ENCODE measurements around the gene DUSP5. TPM values are rescaled to one million over a fixed set of nuclear protein-coding genes. Genes with fewer than 3 reads are reported as not detected.

The DUSP5 gene
- total and polyA plus RNA-seq, 7 donors, result 1.2 to 77.5 (median 2.1) TPM

DNA sequence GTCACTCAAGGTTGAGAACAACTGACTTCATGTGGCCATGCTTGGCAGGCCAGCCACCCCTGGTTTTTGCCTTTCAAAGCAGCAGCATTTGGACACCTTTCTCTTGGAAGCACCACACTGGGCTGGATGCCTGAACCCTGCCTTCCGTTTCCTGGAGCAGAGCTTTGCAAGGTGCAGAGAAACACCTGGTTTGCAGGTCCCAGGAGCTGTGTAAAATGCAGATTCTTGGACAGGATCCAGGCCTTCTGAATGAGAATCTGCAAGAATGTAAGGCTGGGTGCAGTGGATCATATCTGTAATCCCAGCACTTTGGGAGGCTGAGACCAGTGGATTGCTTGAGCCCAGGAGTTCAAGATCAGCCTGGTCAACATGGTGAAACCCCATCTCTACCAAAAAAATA, 18.0 kb upstream of the DUSP5 start:
- TF ChIP-seq, protein P1, sequence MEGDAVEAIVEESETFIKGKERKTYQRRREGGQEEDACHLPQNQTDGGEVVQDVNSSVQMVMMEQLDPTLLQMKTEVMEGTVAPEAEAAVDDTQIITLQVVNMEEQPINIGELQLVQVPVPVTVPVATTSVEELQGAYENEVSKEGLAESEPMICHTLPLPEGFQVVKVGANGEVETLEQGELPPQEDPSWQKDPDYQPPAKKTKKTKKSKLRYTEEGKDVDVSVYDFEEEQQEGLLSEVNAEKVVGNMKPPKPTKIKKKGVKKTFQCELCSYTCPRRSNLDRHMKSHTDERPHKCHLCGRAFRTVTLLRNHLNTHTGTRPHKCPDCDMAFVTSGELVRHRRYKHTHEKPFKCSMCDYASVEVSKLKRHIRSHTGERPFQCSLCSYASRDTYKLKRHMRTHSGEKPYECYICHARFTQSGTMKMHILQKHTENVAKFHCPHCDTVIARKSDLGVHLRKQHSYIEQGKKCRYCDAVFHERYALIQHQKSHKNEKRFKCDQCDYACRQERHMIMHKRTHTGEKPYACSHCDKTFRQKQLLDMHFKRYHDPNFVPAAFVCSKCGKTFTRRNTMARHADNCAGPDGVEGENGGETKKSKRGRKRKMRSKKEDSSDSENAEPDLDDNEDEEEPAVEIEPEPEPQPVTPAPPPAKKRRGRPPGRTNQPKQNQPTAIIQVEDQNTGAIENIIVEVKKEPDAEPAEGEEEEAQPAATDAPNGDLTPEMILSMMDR (IDR thresholded peaks at IDR 0.05), result no peak
- ATAC-seq, result no peak
- no peak overlapping the region for H3K27ac ChIP-seq

DNA sequence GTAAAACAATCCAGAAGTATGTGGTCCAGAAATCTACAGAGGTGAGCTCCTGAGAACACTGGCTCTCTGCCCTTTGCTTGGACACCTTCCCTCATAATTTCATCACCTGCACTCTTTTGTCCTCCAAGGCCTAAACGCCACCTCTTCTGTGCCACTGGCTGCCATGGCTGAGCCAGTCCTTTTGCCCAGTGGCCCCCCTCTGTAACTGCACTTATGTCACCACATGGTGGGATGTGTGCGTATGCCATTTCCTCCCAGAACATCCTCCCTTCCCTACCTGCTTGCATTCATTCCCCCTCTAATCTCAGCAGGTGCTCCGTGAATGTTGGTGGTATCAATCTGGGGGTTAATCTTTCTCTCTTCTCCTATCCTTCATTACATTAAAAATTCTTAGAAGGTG, 17.3 kb upstream of the DUSP5 start:
- H3K9me3 ChIP-seq, result no peaks in the 10 kb centered on the region
- 69 to 90% (median 89%) methylated on average over 3 of the region's 3 CpGs for WGBS, 3 donors
- no peak for DNase-seq
- no peaks in the 10 kb centered on the region for H3K27me3 ChIP-seq (ENCODE audit: insufficient read depth in 3 of 3, low read length in 2 of 3)
- intact Hi-C loops (cut with DNase I), result no loop called here
- H3K4me3 ChIP-seq, result no peak overlapping the region
- H3K36me3 ChIP-seq (ENCODE audit: insufficient read depth in 1 of 2, low read depth in 1 of 2), result no peaks in the 10 kb centered on the region
- TF ChIP-seq, protein P1 (IDR thresholded peaks at IDR 0.05), result no peak
- no peak for ATAC-seq
- H3K27ac ChIP-seq, result no peak overlapping the region
- no peaks in the 10 kb centered on the region for H3K4me1 ChIP-seq

More for the DNA sequence above, 18.0 kb upstream of the DUSP5 start:
- 60 to 69% (median 60%) methylated on average over 1 of the region's 1 CpG for WGBS, 3 donors
- no peaks in the 10 kb centered on the region for H3K4me1 ChIP-seq
- H3K36me3 ChIP-seq (ENCODE audit: insufficient read depth in 1 of 2, low read depth in 1 of 2), result no peaks in the 10 kb centered on the region
- no peak overlapping the region for H3K4me3 ChIP-seq
- DNase-seq, result no peak
- intact Hi-C loops (cut with DNase I), result no loop called here
- H3K27me3 ChIP-seq (ENCODE audit: insufficient read depth in 3 of 3, low read length in 2 of 3), result no peaks in the 10 kb centered on the region
- no peaks in the 10 kb centered on the region for H3K9me3 ChIP-seq

DNA sequence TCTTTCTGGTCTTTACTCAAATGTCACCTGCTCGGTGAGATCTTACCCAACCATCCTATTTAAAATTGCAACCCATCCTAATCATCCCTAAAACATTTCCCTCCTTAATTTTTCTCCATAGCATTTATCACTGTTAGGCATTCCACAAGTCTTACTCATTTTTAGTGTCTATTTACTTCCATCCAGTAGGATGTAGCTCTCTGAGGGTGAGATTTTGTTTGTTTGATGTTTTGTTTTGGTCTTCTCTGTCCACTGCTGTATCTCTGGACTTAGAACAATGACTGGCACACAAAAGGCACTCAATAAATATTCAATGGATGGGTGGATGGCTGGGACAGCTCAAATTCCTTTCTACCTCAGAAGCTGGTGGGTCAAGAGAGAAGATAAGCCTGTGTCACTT, 15.8 kb upstream of the DUSP5 start:
- no peak overlapping the region for H3K27ac ChIP-seq
- H3K27me3 ChIP-seq (ENCODE audit: insufficient read depth in 3 of 3, low read length in 2 of 3), result no peaks in the 10 kb centered on the region
- H3K4me3 ChIP-seq, result no peak overlapping the region
- intact Hi-C loops (cut with DNase I), result no loop called here
- no peaks in the 10 kb centered on the region for H3K36me3 ChIP-seq (ENCODE audit: insufficient read depth in 1 of 2, low read depth in 1 of 2)
- TF ChIP-seq, protein P1 (IDR thresholded peaks at IDR 0.05), result no peak
- no peak for DNase-seq
- H3K9me3 ChIP-seq, result no peaks in the 10 kb centered on the region
- no peaks in the 10 kb centered on the region for H3K4me1 ChIP-seq
- ATAC-seq, result no peak
- WGBS, 3 donors, result 78 to 85% (median 83%) methylated on average over 1 of the region's 1 CpG

DNA sequence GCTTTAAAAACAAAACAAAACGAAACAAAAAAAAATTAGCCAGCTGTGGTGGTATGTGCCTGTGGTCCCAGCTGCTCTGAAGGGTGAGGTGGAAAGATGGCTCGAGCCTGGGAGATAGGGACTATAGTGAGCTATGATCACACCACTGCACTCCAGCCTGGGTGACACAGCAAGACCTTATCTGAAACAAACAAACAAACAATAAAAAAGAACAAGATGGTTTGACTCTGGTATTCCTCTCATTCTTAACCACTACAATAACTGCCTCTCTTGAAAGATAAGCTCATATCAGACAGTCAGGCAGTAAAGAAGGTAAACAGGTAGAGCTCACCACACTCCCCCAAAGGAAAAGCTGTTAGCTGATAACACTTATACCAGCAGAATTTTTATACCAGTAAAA, 14.1 kb upstream of the DUSP5 start:
- TF ChIP-seq, protein P1 (IDR thresholded peaks at IDR 0.05), result no peak
- ATAC-seq, result no peak
- H3K36me3 ChIP-seq (ENCODE audit: insufficient read depth in 1 of 2, low read depth in 1 of 2), result no peaks in the 10 kb centered on the region
- H3K4me3 ChIP-seq, result no peak overlapping the region
- no peaks in the 10 kb centered on the region for H3K4me1 ChIP-seq
- no peaks in the 10 kb centered on the region for H3K27me3 ChIP-seq (ENCODE audit: insufficient read depth in 3 of 3, low read length in 2 of 3)
- intact Hi-C loops (cut with DNase I), result no loop called here
- 66 to 70% (median 67%) methylated on average over 2 of the region's 2 CpGs for WGBS, 3 donors
- no peak overlapping the region for H3K27ac ChIP-seq
- no peaks in the 10 kb centered on the region for H3K9me3 ChIP-seq
- no peak for DNase-seq

DNA sequence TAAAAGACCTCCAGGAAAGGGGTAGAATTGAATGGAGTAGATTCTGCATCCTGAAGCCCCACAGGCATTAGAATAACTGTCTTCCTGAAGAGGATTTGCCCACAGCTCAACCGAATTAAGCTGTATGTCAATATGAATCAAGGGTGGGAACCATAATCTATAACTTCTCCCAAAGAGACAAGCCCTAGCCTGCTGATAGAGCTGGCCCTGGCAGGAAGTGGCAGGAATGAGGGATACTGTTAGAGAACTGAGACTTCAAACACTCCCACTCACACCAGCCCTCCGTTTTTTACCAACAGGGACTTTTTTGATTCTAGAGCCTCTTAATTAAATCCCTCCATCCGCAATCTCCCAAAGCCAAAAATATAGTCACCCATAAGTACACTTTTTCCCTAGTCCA, 12.2 kb upstream of the DUSP5 start:
- DNase-seq, result no peak
- 52 to 71% (median 55%) methylated on average over 3 of the region's 3 CpGs for WGBS, 3 donors
- Histone ChIP-seq H3K27ac (no peak overlapping the region), H3K36me3 (ENCODE audit: insufficient read depth in 1 of 2, low read depth in 1 of 2) (no peaks in the 10 kb centered on the region), H3K4me3 (no peak overlapping the region), H3K27me3 (ENCODE audit: insufficient read depth in 3 of 3, low read length in 2 of 3) (no peaks in the 10 kb centered on the region), H3K9me3 (no peaks in the 10 kb centered on the region), H3K4me1 (no peaks in the 10 kb centered on the region)
- intact Hi-C loops (cut with DNase I), result no loop called here
- TF ChIP-seq, protein P1 (IDR thresholded peaks at IDR 0.05), result no peak
- ATAC-seq, result no peak
